HL-60 (cell line): ENCODE measurements around the gene FBXL15.
A peak's percentile ranks its signal among the peaks of the same experiment; 100 is the strongest.

Experiments used
- DNase-seq, 2 experiments: peaks; one replicate each; pipeline ENCODE4 v3.0.0-alpha.2; 2010 to 2020; ENCODE audit warnings: low read depth in 1 of 2, low spot score in 1 of 2
- H3K27ac ChIP-seq: fragments of 250-450 bp; sonication (Bioruptor Pico); replicated peaks from 2 replicates; pipeline ENCODE4 v1.5.1; 2020; ENCODE audit warnings: mild to moderate bottlenecking, moderate library complexity
- H3K27me3 ChIP-seq: fragments of 250-450 bp; sonication (Bioruptor Pico); 2 replicates; pipeline ENCODE4 v1.5.1; 2021; ENCODE audit warnings: mild to moderate bottlenecking, moderate library complexity; ENCODE audit not compliant: insufficient read depth, poor library complexity, severe bottlenecking
- H3K4me3 ChIP-seq: replicated peaks from 2 replicates; pipeline ENCODE4 v1.5.1; 2011; ENCODE audit warnings: mild to moderate bottlenecking, control low read depth, low read length; ENCODE audit not compliant: insufficient read depth
- CTCF ChIP-seq: IDR thresholded peaks from one replicate; pipeline ENCODE4 v1.5.1; 2011; ENCODE audit warnings: low read length, control low read depth, inconsistent platforms; ENCODE audit not compliant: insufficient read depth
- GABPA ChIP-seq: IDR thresholded peaks from 2 replicates; pipeline ENCODE4 v1.6.1; 2012; ENCODE audit warnings: low read depth
- POLR2AphosphoS5 ChIP-seq: IDR thresholded peaks from 2 replicates; pipeline ENCODE4 v1.6.1; 2012; ENCODE audit warnings: low read depth
- REST ChIP-seq: IDR thresholded peaks from 2 replicates; pipeline ENCODE4 v1.6.1; 2012; ENCODE audit warnings: low read depth; ENCODE audit not compliant: insufficient replicate concordance
- SPI1 ChIP-seq: IDR thresholded peaks from 2 replicates; pipeline ENCODE4 v1.6.1; 2012; ENCODE audit warnings: low read depth, mild to moderate bottlenecking, borderline replicate concordance

The FBXL15 gene

GRCh38 chr10:102418622-102419268 lies 1.9 kb upstream of the FBXL15 start, which contains the start of gene PSD:
PSD (minus strand) TSS chr10:102418785; CDS start chr10:102417038, 1,747 bp downstream.
- H3K27ac ChIP-seq: no peak within 1 kb of the TSS
- peaks cover 8% of the 10 kb centered on the region for H3K27me3 ChIP-seq
- peak within 1 kb of the TSS; percentile 99 for H3K4me3 ChIP-seq
- no peak for DNase-seq
- TF ChIP-seq SPI1 (no peak), POLR2AphosphoS5 (no peak), REST (no peak), GABPA (no peak), CTCF (no peak)

- Histone ChIP-seq H3K27ac (no peak overlapping the region), H3K4me3 (peak overlapping the region; percentile 99), H3K27me3 (peaks cover 8% of the 10 kb centered on the region)
- DNase-seq: peak in 1 of 2 experiments; percentile 41
- TF ChIP-seq SPI1 (no peak), CTCF (no peak), GABPA (no peak), POLR2AphosphoS5 (no peak), REST (peak; percentile 96)
Observed at GRCh38 chr10:102419269-102420180, 1.1 kb upstream of the FBXL15 start.

- H3K27me3 ChIP-seq: peaks cover 8% of the 10 kb centered on the region
- DNase-seq: no peak
- peak overlapping the region; percentile 82 for H3K27ac ChIP-seq
- H3K4me3 ChIP-seq: peak overlapping the region; percentile 99
- TF ChIP-seq GABPA (no peak), REST (peak; percentile 81)
Observed at GRCh38 chr10:102420181-102420713, 389 bp upstream of the FBXL15 start.
